HUES64 (cell line): ENCODE measurements around the gene SLTM. TPM values are rescaled to one million over a fixed set of nuclear protein-coding genes. Genes with fewer than 3 reads are reported as not detected.

Experiments used
- H3K27ac ChIP-seq: 2 replicates; pipeline ENCODE4 v1.7.0; 2013; ENCODE audit warnings: low read depth, low read length, inconsistent platforms
- H3K27me3 ChIP-seq: 2 replicates; pipeline ENCODE4 v1.6.1; 2013; ENCODE audit warnings: mild to moderate bottlenecking, low read length; ENCODE audit not compliant: insufficient read depth
- H3K36me3 ChIP-seq: 2 replicates; pipeline ENCODE4 v1.6.1; 2013; ENCODE audit warnings: mild to moderate bottlenecking, low read length; ENCODE audit not compliant: insufficient read depth
- H3K4me1 ChIP-seq: 2 replicates; pipeline ENCODE4 v1.6.1; 2013; ENCODE audit warnings: mild to moderate bottlenecking, low read length, moderate library complexity; ENCODE audit not compliant: insufficient read depth
- H3K4me3 ChIP-seq: 2 replicates; pipeline ENCODE4 v1.5.1; 2013; ENCODE audit warnings: mild to moderate bottlenecking, low read length, moderate library complexity
- H3K9ac ChIP-seq: 2 replicates; pipeline ENCODE4 v1.6.1; 2013; ENCODE audit warnings: mild to moderate bottlenecking, low read depth, low read length
- H3K9me3 ChIP-seq: 2 replicates; pipeline ENCODE4 v1.6.1; 2013; ENCODE audit warnings: low read depth, low read length; ENCODE audit not compliant: insufficient read depth
- WGBS: fragments of 150-250, 120-280 bp; methylation state at CpG from one replicate; pipeline ENCODE4 v1.1.7; 2013; ENCODE audit warnings: missing lambda C conversion rate; 5-methylcytosine and 5-hydroxymethylcytosine counted together
- polyA plus RNA-seq, 2 experiments: library from polyadenylated mRNA; stranded (reverse); fragments of 50-300 nt; gene quantifications; one replicate each; pipeline ENCODE4 v1.2.3, GENCODE V29; 2013

Gene SLTM
- polyA plus RNA-seq (2013, experiment 1 of 2), result 106 TPM
- 106 TPM for polyA plus RNA-seq (2013, experiment 2 of 2)

DNA sequence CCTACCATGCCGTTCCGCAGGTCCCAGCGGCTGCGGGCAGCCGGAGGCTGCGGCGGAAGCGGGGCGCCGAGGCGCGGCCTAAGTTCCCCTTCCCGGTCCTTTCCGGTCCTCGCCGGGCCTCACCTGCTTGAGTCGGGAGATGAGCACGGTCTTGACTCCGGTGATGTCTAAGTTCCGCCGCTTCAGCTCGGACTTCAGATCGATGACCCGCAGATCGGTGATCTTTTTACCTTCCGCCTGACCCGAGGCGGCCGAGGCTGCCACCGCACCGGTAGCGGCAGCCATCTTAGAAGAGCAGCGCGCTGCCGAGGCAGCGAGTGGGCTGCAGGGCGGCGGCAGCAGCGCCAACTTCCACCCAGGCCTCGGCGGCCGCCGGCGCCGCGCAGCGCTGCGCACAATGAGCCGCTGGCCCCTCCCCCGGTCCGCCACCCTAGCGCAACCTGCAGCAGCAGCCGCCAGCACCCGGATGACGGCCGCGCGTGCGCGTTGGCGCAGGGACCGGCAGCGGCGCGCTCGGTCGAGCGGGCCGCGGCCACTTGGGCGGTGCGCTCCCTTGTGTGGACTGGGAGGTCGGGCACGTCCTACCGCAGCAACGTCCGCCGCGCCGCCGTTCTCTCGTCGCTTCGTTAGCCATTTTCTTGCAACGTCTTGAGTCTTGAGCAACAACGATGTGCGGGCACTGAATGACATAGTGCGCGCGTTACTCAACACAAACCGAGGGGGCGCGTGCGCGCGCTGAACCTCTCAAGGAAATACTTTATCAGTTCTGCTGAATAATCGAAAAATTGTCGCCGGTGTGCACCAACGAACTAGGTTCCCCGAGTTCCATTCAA lies at the start of gene SLTM:
Gene SLTM, minus strand, starts transcription at position 399 of the 833 bp plus-strand sequence. Its CDS starts 114 bp downstream, at position 285.
- Histone ChIP-seq H3K4me3 (peak within 1 kb of the TSS; percentile 99), H3K9me3 (no peaks in the 10 kb centered on the region), H3K4me1 (peaks cover 27% of the 10 kb centered on the region), H3K27me3 (no peaks in the 10 kb centered on the region), H3K27ac (peak within 1 kb of the TSS; percentile 100), H3K36me3 (peaks cover 22% of the 10 kb centered on the region), H3K9ac (peak within 1 kb of the TSS; percentile 99)
- under 1% methylated on average over 101 of the region's 101 CpGs for WGBS

DNA sequence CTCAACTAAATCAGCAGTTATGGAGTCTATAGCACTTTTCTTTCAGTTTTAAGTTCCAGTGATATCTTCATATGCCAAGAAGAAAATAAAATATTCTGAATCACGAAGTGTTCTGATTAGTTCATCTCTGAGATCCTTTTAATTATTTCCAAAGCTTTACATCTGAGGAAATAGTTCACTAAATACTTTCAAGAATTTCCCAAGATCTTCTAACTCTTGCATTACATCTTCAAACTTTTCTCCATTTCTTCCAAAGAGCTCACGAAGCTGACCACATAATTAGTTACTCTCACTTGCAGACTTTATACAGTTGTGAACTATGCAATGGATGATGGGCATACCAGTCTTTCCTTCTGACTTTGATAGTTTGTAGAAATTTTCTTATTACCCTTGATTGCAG lies 49.8 kb upstream of the SLTM start:
- Histone ChIP-seq H3K36me3 (no peaks in the 10 kb centered on the region), H3K4me1 (no peaks in the 10 kb centered on the region), H3K9ac (no peak overlapping the region), H3K27me3 (no peaks in the 10 kb centered on the region), H3K9me3 (no peaks in the 10 kb centered on the region), H3K4me3 (no peak overlapping the region), H3K27ac (no peak overlapping the region)
- 88% methylated on average over 2 of the region's 2 CpGs for WGBS

DNA sequence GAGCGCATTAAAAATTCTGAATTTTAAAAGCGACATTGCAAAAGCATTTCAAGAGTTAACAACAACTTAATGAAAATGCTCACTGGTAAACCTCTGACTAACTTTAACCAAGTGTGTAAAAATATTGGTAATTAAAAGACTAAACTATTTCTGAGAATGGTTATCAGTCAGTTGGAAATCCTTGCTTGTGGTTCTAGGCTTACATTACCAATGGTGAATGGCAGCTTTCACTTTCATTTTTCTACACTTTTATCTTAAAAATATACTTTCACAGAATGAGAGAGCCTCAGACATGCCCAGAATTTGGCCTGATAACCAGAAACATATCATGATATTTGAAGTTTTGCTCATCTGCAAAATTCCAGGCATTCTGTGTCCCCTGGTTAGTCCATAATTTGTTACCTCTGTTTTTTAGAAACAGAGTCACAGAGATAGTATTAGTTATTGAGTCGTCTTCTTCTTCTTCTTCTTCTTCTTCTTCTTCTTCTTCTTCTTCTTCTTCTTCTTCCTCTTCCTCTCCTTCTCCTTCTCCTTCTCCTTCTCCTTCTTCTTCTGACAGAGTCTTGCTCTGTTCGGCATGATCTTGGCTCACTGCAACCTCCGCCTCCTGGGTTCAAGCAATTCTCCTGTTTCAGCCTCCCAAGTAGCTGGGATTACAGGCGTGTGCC lies 48.5 kb upstream of the SLTM start:
- Histone ChIP-seq H3K9me3 (no peaks in the 10 kb centered on the region), H3K36me3 (no peaks in the 10 kb centered on the region), H3K27ac (no peak overlapping the region), H3K27me3 (no peaks in the 10 kb centered on the region), H3K4me1 (no peaks in the 10 kb centered on the region), H3K4me3 (no peak overlapping the region), H3K9ac (no peak overlapping the region)
- 93% methylated on average over 4 of the region's 6 CpGs for WGBS

DNA sequence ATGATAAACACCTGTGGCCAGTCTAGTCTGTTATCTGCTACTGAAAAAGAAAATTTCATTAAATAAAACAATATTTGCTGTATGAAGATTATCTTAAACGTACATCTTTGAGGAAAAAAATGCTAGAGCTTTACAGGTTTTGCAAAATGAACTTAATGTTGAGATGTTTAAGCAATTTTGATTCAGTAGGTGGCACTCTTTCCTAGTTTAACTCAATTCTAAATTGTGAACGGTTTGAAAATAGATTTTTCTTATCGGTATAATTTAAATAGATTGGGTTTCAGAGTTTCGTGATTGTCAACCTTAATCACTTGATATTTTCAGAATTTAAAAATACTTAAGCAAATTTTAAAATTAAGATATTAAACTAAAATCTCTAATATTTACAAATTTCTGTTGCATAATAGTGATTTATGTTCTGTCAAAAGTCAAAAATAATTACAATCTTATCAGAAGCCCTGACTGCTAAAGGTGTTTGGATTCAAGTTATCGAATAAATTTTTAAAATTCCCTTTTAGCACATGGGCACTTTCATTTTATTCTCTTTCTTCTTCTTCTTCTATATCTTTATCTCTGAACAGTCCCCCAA lies 47.0 kb upstream of the SLTM start:
- no peaks in the 10 kb centered on the region for H3K4me1 ChIP-seq
- WGBS, result 23% methylated on average over 3 of the region's 5 CpGs
- H3K27me3 ChIP-seq, result no peaks in the 10 kb centered on the region
- no peak overlapping the region for H3K4me3 ChIP-seq
- H3K36me3 ChIP-seq, result no peaks in the 10 kb centered on the region
- no peak overlapping the region for H3K9ac ChIP-seq
- no peaks in the 10 kb centered on the region for H3K9me3 ChIP-seq
- H3K27ac ChIP-seq, result no peak overlapping the region

DNA sequence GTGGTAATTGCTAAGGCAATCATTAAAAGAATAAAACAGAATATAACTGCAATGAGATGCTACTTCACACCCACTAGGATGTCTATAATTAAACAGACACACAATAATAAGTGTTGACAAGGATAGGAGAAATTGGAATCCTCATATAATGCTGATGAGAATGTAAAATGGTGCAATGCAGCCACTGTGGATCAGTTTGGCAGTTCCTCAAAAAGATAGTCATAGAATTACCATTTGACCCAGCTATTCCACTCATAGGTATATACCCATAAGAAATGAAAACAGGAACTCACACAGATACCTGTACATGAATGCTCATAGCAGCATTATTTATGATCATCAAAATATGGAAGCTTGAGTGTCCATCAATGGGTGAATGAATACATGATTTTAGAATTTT lies 44.4 kb upstream of the SLTM start:
- no peak overlapping the region for H3K9ac ChIP-seq
- H3K4me1 ChIP-seq, result no peaks in the 10 kb centered on the region
- no peaks in the 10 kb centered on the region for H3K9me3 ChIP-seq
- H3K27ac ChIP-seq, result no peak overlapping the region
- no peaks in the 10 kb centered on the region for H3K36me3 ChIP-seq
- no peak overlapping the region for H3K4me3 ChIP-seq
- no peaks in the 10 kb centered on the region for H3K27me3 ChIP-seq

DNA sequence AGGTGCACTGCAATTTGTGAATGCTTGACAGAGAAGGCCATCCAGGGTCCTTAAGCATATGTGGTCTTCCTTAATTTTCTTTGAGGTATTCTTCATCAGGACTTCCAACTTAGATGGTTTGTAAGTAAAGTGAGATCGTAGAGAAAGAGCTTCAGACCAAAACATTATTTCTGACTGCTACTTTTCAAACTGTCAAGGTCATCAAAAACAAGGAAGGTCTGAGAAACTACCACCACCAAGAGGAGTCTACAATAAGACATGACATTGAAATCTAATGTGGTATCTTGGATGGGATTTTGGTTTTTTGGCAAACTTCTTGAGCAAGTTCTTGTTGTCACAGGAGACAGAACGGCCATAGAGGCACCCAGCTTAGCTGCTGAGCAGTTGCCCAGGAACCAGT lies 34.0 kb upstream of the SLTM start:
- no peak overlapping the region for H3K27ac ChIP-seq
- H3K9me3 ChIP-seq, result no peaks in the 10 kb centered on the region
- H3K4me3 ChIP-seq, result no peak overlapping the region
- no peaks in the 10 kb centered on the region for H3K27me3 ChIP-seq
- no peaks in the 10 kb centered on the region for H3K4me1 ChIP-seq
- no peak overlapping the region for H3K9ac ChIP-seq
- 87% methylated on average over 1 of the region's 2 CpGs for WGBS
- H3K36me3 ChIP-seq, result no peaks in the 10 kb centered on the region

DNA sequence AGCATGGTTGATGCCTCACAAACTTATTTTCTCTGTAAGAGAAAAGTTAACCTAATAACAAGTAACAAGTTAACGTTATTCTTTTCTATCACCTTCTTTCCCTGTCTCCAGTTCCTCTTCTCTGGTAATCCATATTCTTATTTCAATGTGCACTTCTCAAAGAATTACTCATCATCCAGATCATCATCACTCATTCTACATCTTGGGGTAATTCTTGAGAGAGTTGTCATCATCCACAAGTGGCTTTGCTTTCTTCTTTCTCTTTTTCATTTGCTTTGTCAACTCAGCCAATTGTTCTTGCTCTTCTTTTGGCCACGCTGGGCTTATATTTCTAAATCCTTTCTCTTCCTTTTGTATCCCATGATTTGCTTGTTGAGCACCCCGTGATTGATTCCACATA lies 33.2 kb upstream of the SLTM start:
- H3K9ac ChIP-seq, result no peak overlapping the region

DNA sequence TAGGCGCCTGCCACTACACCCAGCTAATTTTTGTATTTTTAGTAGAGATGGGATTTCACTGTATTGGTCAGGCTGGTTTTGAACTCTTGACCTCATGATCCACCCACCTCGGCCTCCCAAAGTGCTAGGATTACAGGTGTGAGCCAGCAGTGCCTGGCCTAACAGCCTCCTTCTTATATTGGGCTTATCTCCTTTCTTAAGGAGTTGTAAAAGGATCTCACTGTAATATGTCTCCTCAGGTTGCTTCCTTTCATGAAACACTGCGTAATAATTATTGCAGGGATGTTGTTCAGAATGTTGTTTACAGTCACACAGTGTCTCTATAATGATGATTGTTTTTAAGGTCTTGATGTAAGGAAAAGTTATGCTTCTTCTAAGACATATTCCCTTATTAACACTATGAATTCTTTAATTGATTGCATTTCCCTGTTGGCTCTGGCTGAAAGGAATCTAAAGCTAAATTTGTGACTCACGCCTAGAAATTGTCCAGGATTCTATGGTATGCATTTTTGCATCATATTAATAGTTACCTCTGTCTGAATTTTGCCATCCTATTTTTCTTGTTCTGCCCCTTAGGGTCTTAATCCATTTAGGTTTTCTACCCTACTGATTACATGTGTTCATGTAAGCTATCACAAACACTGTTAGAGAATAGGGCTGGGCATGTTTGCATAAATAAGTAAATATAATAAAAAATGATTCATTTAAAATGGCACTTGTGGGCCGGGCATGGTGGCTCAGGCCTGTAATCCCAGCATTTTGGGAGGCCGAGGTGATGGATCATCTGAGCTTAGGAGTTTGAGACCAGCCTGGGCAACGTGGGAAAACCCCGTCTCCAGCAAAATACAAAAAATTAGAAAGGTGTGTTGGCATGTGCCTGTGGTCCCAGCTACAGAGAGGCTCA lies 29.4 kb upstream of the SLTM start:
- Histone ChIP-seq H3K27me3 (no peaks in the 10 kb centered on the region), H3K4me1 (no peaks in the 10 kb centered on the region), H3K9me3 (no peaks in the 10 kb centered on the region), H3K27ac (no peak overlapping the region), H3K36me3 (no peaks in the 10 kb centered on the region), H3K9ac (no peak overlapping the region), H3K4me3 (no peak overlapping the region)
- WGBS, result 93% methylated on average over 7 of the region's 8 CpGs

More for the DNA sequence above, 33.2 kb upstream of the SLTM start:
- H3K27me3 ChIP-seq, result no peaks in the 10 kb centered on the region
- no peaks in the 10 kb centered on the region for H3K4me1 ChIP-seq
- 86% methylated on average over 3 of the region's 3 CpGs for WGBS
- H3K27ac ChIP-seq, result no peak overlapping the region
- no peaks in the 10 kb centered on the region for H3K36me3 ChIP-seq
- H3K4me3 ChIP-seq, result no peak overlapping the region
- H3K9me3 ChIP-seq, result no peaks in the 10 kb centered on the region

DNA sequence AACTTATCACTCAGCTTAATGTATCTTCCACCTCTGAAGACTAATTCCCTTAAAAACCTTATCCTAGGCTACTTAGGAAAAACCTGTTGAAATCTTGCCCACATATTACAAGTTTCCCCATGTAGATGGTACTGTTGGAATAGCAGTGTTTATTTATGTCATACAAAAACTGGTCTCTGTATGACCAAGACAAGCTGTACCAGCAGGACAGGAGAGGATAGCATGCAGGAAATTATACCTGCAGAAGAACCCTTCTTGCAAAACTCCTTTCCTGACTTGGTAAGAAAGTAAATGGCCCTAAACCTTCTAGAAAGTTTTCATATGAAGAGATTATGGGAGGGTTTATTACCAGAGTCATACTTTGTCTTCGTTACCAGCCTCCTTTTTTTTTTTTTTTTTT lies 28.7 kb upstream of the SLTM start:
- H3K27me3 ChIP-seq, result no peaks in the 10 kb centered on the region

DNA sequence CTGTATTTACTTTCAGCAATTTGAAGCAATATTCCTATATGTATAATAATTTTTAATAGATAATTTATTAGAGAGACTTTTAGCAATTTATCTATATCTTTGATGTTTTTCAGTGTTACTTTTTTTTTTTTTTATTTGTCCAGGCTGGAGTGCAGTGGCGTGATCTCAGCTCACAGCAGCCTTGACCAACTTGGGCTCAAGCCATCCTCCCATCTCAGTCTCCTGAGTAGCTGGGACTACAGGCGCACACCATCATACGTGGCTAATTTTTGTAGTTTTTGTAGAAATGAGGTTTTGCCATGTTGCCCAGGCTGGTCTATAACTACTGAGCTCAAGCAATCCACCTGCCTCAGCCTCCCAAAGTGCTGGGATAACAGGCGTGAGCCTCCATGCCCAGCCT lies 25.3 kb upstream of the SLTM start:
- Histone ChIP-seq H3K9me3 (no peaks in the 10 kb centered on the region), H3K27me3 (no peaks in the 10 kb centered on the region), H3K4me3 (no peak overlapping the region), H3K4me1 (no peaks in the 10 kb centered on the region), H3K9ac (no peak overlapping the region), H3K36me3 (no peaks in the 10 kb centered on the region), H3K27ac (no peak overlapping the region)
- 91% methylated on average over 4 of the region's 4 CpGs for WGBS

More for the DNA sequence above, 28.7 kb upstream of the SLTM start:
- H3K9me3 ChIP-seq, result no peaks in the 10 kb centered on the region
- H3K4me1 ChIP-seq, result no peaks in the 10 kb centered on the region
- no peak overlapping the region for H3K4me3 ChIP-seq
- no peak overlapping the region for H3K27ac ChIP-seq
- no CpG with 5 or more reads among the region's 1 CpG for WGBS
- H3K9ac ChIP-seq, result no peak overlapping the region
- no peaks in the 10 kb centered on the region for H3K36me3 ChIP-seq
